ENCODE data around the gene MEOX2. TPM values are rescaled to one million over a fixed set of nuclear protein-coding genes. Genes with fewer than 3 reads are reported as not detected.

Gene MEOX2
- total RNA-seq (ENCODE audit: low replicate concordance), result 3.0 TPM in 1 of 2 replicates, not detected in the other
- long read RNA-seq, partial matches to known transcripts, result 0 of 1 reads
- long read RNA-seq, other reads (novel, unspliced or antisense), result 0 of 1 reads

DNA sequence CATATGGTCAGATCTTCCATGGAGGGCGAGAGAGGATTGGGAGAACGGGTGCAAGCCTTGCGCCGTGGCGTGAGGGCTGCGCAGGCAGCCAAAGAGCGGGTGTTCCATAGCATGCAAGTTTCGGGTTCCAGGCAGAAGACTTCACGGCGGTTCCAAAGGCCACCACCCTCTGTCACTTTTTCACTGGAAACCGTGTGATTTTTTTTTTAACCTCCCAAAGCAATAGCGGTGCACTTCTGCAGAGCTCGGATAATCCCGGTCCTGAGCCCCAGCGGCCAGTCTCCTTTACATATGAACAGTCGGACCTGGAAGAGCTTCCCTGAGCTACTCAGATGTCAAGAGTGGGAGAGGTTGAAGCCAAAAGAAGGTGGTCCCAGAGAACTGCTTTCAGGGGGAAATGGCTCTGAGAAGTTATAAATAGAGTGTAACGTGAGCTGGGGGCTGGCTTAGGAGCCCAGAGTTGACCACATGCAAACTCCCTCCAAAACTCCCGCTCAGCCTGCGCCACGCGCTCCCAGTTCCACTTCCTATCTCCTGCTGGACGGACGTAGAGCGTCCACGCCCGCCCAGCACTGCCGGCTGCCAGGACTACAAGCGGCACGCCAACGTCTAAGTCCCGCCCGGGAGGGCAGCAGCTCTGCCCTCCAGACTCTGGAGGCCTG, at the start of gene MEOX2:
MEOX2 (minus strand) TSS at position 389 of the 662 bp plus-strand sequence; CDS start at position 108, 281 bp downstream.
- Mint-ChIP-seq H3K27me3 (peaks cover 82% of the 10 kb centered on the region), H3K4me1 (ENCODE audit: unreplicated experiment) (peaks cover 29% of the 10 kb centered on the region), H3K4me3 (peak within 1 kb of the TSS; percentile 91), H3K9me3 (no peaks in the 10 kb centered on the region), H3K27ac (peak within 1 kb of the TSS; percentile 47), H3K36me3 (no peaks in the 10 kb centered on the region)
- peak; percentile 77 for DNase-seq (ENCODE audit: extremely low spot score, unreplicated experiment)
- TF ChIP-seq CTCF (conservative IDR thresholded peaks at IDR 0.05), result no peak

DNA sequence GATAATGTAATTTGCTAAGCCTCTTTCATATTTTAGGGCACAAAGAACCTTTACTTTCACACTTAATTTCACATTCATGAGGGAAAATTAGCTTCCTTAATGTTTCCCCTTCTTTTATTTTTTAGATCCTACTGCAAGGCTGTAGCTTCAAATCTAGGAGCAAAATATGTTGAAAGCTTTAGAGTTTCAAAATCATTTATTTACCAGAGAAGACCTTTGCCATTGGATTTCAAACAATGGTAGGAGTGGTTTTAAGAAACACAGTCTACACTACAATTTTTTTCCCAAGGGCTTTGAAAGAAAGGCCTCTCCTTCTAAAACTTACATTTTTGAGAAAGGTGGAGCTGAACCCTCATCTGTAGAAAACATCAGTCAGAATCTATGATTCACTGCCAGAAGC, 43.3 kb upstream of the MEOX2 start:
- H3K9me3 Mint-ChIP-seq, result no peaks in the 10 kb centered on the region
- H3K27ac Mint-ChIP-seq, result peak overlapping the region; percentile 77
- H3K4me3 Mint-ChIP-seq, result no peak overlapping the region
- no peaks in the 10 kb centered on the region for H3K36me3 Mint-ChIP-seq
- no peak for TF ChIP-seq CTCF (conservative IDR thresholded peaks at IDR 0.05)
- H3K27me3 Mint-ChIP-seq, result no peaks in the 10 kb centered on the region
- DNase-seq (ENCODE audit: extremely low spot score, unreplicated experiment), result no peak
- H3K4me1 Mint-ChIP-seq (ENCODE audit: unreplicated experiment), result no peaks in the 10 kb centered on the region

- Mint-ChIP-seq H3K27me3 (no peaks in the 10 kb centered on the region), H3K4me1 (ENCODE audit: unreplicated experiment) (peaks cover 23% of the 10 kb centered on the region), H3K27ac (no peak overlapping the region), H3K36me3 (no peaks in the 10 kb centered on the region), H3K9me3 (no peaks in the 10 kb centered on the region), H3K4me3 (no peak overlapping the region)
- TF ChIP-seq CTCF (conservative IDR thresholded peaks at IDR 0.05), result no peak
- no peak for DNase-seq (ENCODE audit: extremely low spot score, unreplicated experiment)
These were observed 38.6 kb upstream of the MEOX2 start for GRCh38 chr7:15725051-15725450.

DNA sequence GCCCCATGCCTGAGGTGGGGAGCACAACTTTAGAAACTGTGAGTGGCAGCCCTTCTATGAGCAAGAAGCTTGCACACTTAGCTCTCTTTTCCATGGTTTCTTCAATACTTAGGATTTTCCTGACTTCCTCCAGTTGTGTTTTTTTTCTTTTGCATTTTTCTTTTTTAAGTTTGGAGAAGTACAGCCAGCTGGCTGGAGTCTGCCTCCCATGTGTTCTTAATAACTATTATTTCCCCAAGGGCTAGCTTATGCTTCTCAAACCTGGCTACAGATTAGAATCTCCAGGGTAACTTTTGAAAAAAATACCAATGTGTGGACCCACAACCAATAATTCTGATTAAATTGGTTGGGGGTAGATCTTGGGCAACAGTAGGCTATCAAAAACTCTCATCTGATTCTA, 37.4 kb upstream of the MEOX2 start:
- Mint-ChIP-seq H3K4me3 (no peak overlapping the region), H3K36me3 (no peaks in the 10 kb centered on the region), H3K9me3 (no peaks in the 10 kb centered on the region), H3K27me3 (no peaks in the 10 kb centered on the region), H3K27ac (no peak overlapping the region), H3K4me1 (ENCODE audit: unreplicated experiment) (peaks cover 23% of the 10 kb centered on the region)
- TF ChIP-seq CTCF (conservative IDR thresholded peaks at IDR 0.05), result no peak
- no peak for DNase-seq (ENCODE audit: extremely low spot score, unreplicated experiment)

- H3K27ac Mint-ChIP-seq, result no peak overlapping the region
- no peak overlapping the region for H3K4me3 Mint-ChIP-seq
- no peaks in the 10 kb centered on the region for H3K27me3 Mint-ChIP-seq
- no peaks in the 10 kb centered on the region for H3K9me3 Mint-ChIP-seq
- no peak for DNase-seq (ENCODE audit: extremely low spot score, unreplicated experiment)
- no peaks in the 10 kb centered on the region for H3K36me3 Mint-ChIP-seq
- H3K4me1 Mint-ChIP-seq (ENCODE audit: unreplicated experiment), result peaks cover 23% of the 10 kb centered on the region
- TF ChIP-seq CTCF (conservative IDR thresholded peaks at IDR 0.05), result peak; percentile 90
These were observed 34.5 kb upstream of the MEOX2 start for GRCh38 chr7:15720849-15721471.
